Loucy (cell line): Measurements from ENCODE around the gene ADAMTS20.

Source experiments
- EZH2phosphoT487 ChIP-seq: fragments of 200-600 bp; IDR thresholded peaks from 2 replicates; pipeline ENCODE4 v1.6.1; 2018; ENCODE audit warnings: antibody characterized with exemption, mild to moderate bottlenecking, moderate library complexity, borderline replicate concordance
- TF ChIP-seq, protein P1 (sequence below): fragments of 200-600 bp; sonication (generic); conservative IDR thresholded peaks from 2 replicates; pipeline ENCODE4 v1.5.1; 2014; ENCODE audit warnings: mild to moderate bottlenecking, antibody characterized with exemption, low read length

DNA sequence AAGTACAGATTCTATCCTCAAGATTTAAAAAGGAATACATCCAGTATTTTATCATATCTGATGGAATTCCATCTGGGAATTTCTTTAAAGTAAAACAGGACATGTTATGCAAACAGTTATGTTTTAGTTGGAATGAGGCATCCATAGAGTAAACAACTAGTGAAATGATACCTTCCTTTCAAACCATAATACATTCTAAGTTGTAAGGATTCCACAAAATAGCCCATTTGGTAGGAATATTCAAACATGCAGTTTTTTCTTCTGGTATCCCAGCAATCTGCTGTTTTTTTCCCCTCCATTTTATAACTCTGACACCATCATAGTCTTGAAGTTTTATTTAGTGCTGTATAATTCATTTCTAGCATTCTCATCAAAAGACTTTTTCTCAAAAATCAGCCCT is 149.6 kb downstream of the ADAMTS20 start:
- TF ChIP-seq, protein P1, sequence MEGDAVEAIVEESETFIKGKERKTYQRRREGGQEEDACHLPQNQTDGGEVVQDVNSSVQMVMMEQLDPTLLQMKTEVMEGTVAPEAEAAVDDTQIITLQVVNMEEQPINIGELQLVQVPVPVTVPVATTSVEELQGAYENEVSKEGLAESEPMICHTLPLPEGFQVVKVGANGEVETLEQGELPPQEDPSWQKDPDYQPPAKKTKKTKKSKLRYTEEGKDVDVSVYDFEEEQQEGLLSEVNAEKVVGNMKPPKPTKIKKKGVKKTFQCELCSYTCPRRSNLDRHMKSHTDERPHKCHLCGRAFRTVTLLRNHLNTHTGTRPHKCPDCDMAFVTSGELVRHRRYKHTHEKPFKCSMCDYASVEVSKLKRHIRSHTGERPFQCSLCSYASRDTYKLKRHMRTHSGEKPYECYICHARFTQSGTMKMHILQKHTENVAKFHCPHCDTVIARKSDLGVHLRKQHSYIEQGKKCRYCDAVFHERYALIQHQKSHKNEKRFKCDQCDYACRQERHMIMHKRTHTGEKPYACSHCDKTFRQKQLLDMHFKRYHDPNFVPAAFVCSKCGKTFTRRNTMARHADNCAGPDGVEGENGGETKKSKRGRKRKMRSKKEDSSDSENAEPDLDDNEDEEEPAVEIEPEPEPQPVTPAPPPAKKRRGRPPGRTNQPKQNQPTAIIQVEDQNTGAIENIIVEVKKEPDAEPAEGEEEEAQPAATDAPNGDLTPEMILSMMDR: no peak
- no peak for TF ChIP-seq EZH2phosphoT487
